GM18861 (cell line): ENCODE results near the gene CHRNB2.
A peak's percentile ranks its signal among the peaks of the same experiment; 100 is the strongest.

Source experiments
- ATAC-seq: cut with Tn5 transposase; IDR thresholded peaks from one replicate; pipeline ENCODE4 v1.9.1; 2021; ENCODE audit not compliant: unreplicated experiment

Gene CHRNB2

GRCh38 chr1:154551474-154551873 lies 16.1 kb upstream of the CHRNB2 start:
- no peak for ATAC-seq

- no peak for ATAC-seq
Measured at GRCh38 chr1:154552036-154552435, 15.5 kb upstream of the CHRNB2 start.

GRCh38 chr1:154553056-154554030 lies 14.2 kb upstream of the CHRNB2 start:
- ATAC-seq, result no peak

- no peak for ATAC-seq
Measured at GRCh38 chr1:154556422-154556821, 11.2 kb upstream of the CHRNB2 start.

GRCh38 chr1:154557248-154557938 lies 10.2 kb upstream of the CHRNB2 start:
- ATAC-seq, result no peak

GRCh38 chr1:154557939-154558719 lies 9.4 kb upstream of the CHRNB2 start, which contains the start of gene UBE2Q1:
Gene UBE2Q1, minus strand, starts transcription at chr1:154558662. Its CDS starts 109 bp downstream, at chr1:154558553.
- peak; percentile 11 for ATAC-seq

GRCh38 chr1:154558720-154559465 lies 8.7 kb upstream of the CHRNB2 start:
- ATAC-seq, result peak; percentile 83

GRCh38 chr1:154559466-154560044 lies 8.0 kb upstream of the CHRNB2 start:
- ATAC-seq, result peak; percentile 47

GRCh38 chr1:154565876-154566275 lies 1.7 kb upstream of the CHRNB2 start:
- ATAC-seq, result no peak

GRCh38 chr1:154568157-154568815 lies 708 bp downstream of the CHRNB2 start:
- ATAC-seq, result no peak

GRCh38 chr1:154571244-154571963 lies 3.8 kb downstream of the CHRNB2 start:
- ATAC-seq, result no peak

- ATAC-seq, result no peak
Measured at GRCh38 chr1:154571964-154572288, 4.3 kb downstream of the CHRNB2 start.

- no peak for ATAC-seq
Measured at GRCh38 chr1:154572468-154573167, 5.0 kb downstream of the CHRNB2 start.

GRCh38 chr1:154573168-154573510 lies 5.6 kb downstream of the CHRNB2 start:
- ATAC-seq, result no peak

GRCh38 chr1:154574716-154575115 lies 7.1 kb downstream of the CHRNB2 start:
- ATAC-seq, result no peak

GRCh38 chr1:154575147-154575927 lies 7.8 kb downstream of the CHRNB2 start:
- no peak for ATAC-seq

GRCh38 chr1:154575951-154576566 lies 8.5 kb downstream of the CHRNB2 start:
- ATAC-seq, result no peak
